Nephron (organoid): Measurements from ENCODE around the gene RAB9B.
A peak's percentile ranks its signal among the peaks of the same experiment; 100 is the strongest.

Experiments used
- H3K27ac Mint-ChIP-seq, 3 experiments: 2 replicates each; pipeline ENCODE4 v1.8.0; 2020; ENCODE audit warnings: mixed read lengths in 3 of 3, mild to moderate bottlenecking in 2 of 3, moderate library complexity in 1 of 3
- H3K27me3 Mint-ChIP-seq: 2 replicates; pipeline ENCODE4 v1.8.0; 2021; ENCODE audit warnings: low read depth, mild to moderate bottlenecking, moderate library complexity, mixed read lengths
- H3K36me3 Mint-ChIP-seq: 2 replicates; pipeline ENCODE4 v1.8.0; 2020; ENCODE audit warnings: low read depth, mixed read lengths
- H3K4me1 Mint-ChIP-seq: 2 replicates; pipeline ENCODE4 v1.8.0; 2020; ENCODE audit warnings: mixed read lengths
- H3K4me3 Mint-ChIP-seq, 3 experiments: 2 replicates each; pipeline ENCODE4 v1.8.0; 2020; ENCODE audit warnings: mild to moderate bottlenecking in 3 of 3, mixed read lengths in 3 of 3, moderate library complexity in 2 of 3
- H3K9me3 Mint-ChIP-seq: 2 replicates; pipeline ENCODE4 v1.8.0; 2020; ENCODE audit warnings: mixed read lengths
- CTCF ChIP-seq, 3 experiments: fragments of 200-600 bp; sonication (generic); IDR thresholded peaks; one replicate each; pipeline ENCODE4 v1.5.0; 2021; ENCODE audit warnings: antibody characterized with exemption in 3 of 3; ENCODE audit not compliant: unreplicated experiment in 3 of 3

RAB9B gene

GRCh38 chrX:103791228-103791627, 40.8 kb downstream of the RAB9B start:
- Mint-ChIP-seq H3K9me3 (no peaks in the 10 kb centered on the region), H3K27ac (no peak overlapping the region), H3K27me3 (no peaks in the 10 kb centered on the region), H3K36me3 (no peaks in the 10 kb centered on the region), H3K4me3 (no peak overlapping the region), H3K4me1 (no peaks in the 10 kb centered on the region)
- TF ChIP-seq CTCF (IDR thresholded peaks at IDR 0.05; ENCODE audit: unreplicated experiment in 3 of 3), result no peak

- H3K36me3 Mint-ChIP-seq, result no peaks in the 10 kb centered on the region
- no peak overlapping the region for H3K4me3 Mint-ChIP-seq
- H3K27ac Mint-ChIP-seq, result no peak overlapping the region
- no peaks in the 10 kb centered on the region for H3K27me3 Mint-ChIP-seq
- TF ChIP-seq CTCF (IDR thresholded peaks at IDR 0.05; ENCODE audit: unreplicated experiment in 3 of 3), result no peak
- peaks cover 2% of the 10 kb centered on the region for H3K4me1 Mint-ChIP-seq
- H3K9me3 Mint-ChIP-seq, result no peaks in the 10 kb centered on the region
Observed at GRCh38 chrX:103789004-103789403, 43.1 kb downstream of the RAB9B start.

GRCh38 chrX:103783971-103784370, 48.1 kb downstream of the RAB9B start:
- Mint-ChIP-seq H3K27me3 (no peaks in the 10 kb centered on the region), H3K4me3 (no peak overlapping the region), H3K4me1 (peaks cover 31% of the 10 kb centered on the region), H3K36me3 (no peaks in the 10 kb centered on the region), H3K27ac (peak overlapping the region in 2 of 3 experiments; percentile 44 to 85), H3K9me3 (no peaks in the 10 kb centered on the region)
- TF ChIP-seq CTCF (IDR thresholded peaks at IDR 0.05; ENCODE audit: unreplicated experiment in 3 of 3), result no peak

GRCh38 chrX:103783196-103783595, 48.9 kb downstream of the RAB9B start:
- Mint-ChIP-seq H3K36me3 (no peaks in the 10 kb centered on the region), H3K27ac (peak overlapping the region in 2 of 3 experiments; percentile 82 to 85), H3K4me3 (no peak overlapping the region), H3K9me3 (no peaks in the 10 kb centered on the region), H3K27me3 (no peaks in the 10 kb centered on the region), H3K4me1 (peaks cover 37% of the 10 kb centered on the region)
- no peak for TF ChIP-seq CTCF (IDR thresholded peaks at IDR 0.05; ENCODE audit: unreplicated experiment in 3 of 3)

- no peaks in the 10 kb centered on the region for H3K36me3 Mint-ChIP-seq
- H3K27me3 Mint-ChIP-seq, result no peaks in the 10 kb centered on the region
- peak overlapping the region in 1 of 3 experiments; percentile 85 for H3K27ac Mint-ChIP-seq
- H3K4me3 Mint-ChIP-seq, result no peak overlapping the region
- TF ChIP-seq CTCF (IDR thresholded peaks at IDR 0.05; ENCODE audit: unreplicated experiment in 3 of 3), result no peak
- H3K9me3 Mint-ChIP-seq, result no peaks in the 10 kb centered on the region
- H3K4me1 Mint-ChIP-seq, result peaks cover 42% of the 10 kb centered on the region
Observed at GRCh38 chrX:103782640-103783039, 49.4 kb downstream of the RAB9B start.

- peak overlapping the region in 1 of 3 experiments; percentile 52 for H3K27ac Mint-ChIP-seq
- H3K27me3 Mint-ChIP-seq, result no peaks in the 10 kb centered on the region
- no peaks in the 10 kb centered on the region for H3K9me3 Mint-ChIP-seq
- H3K36me3 Mint-ChIP-seq, result no peaks in the 10 kb centered on the region
- no peak overlapping the region for H3K4me3 Mint-ChIP-seq
- TF ChIP-seq CTCF (IDR thresholded peaks at IDR 0.05; ENCODE audit: unreplicated experiment in 3 of 3), result no peak
- peaks cover 50% of the 10 kb centered on the region for H3K4me1 Mint-ChIP-seq
Observed at GRCh38 chrX:103781706-103782105, 50.4 kb downstream of the RAB9B start.
